DOHH2 (cell line): ENCODE measurements around the gene MYBPC2.
A peak's percentile ranks its signal among the peaks of the same experiment; 100 is the strongest.

ENCODE experiments used
- CTCF ChIP-seq: fragments of 200-600 bp; sonication (generic); IDR thresholded peaks from one replicate; pipeline ENCODE4 v1.5.1; 2014; ENCODE audit warnings: antibody characterized with exemption, mild to moderate bottlenecking, low read depth, low read length; ENCODE audit not compliant: poor library complexity, severe bottlenecking
- EZH2phosphoT487 ChIP-seq: fragments of 200-600 bp; sonication (generic); IDR thresholded peaks from 2 replicates; pipeline ENCODE4 v1.6.1; 2017; ENCODE audit warnings: borderline replicate concordance, mild to moderate bottlenecking, antibody characterized with exemption, low read length, moderate library complexity, mixed read lengths

- TF ChIP-seq CTCF (peak; percentile 91), EZH2phosphoT487 (no peak)
These were observed 54.3 kb downstream of the MYBPC2 start for GRCh38 chr19:50486823-50487515.
